Fibroblast of lung (primary cell): ENCODE data around the gene CTNNA2. TPM values are rescaled to one million over a fixed set of nuclear protein-coding genes. Genes with fewer than 3 reads are reported as not detected.

Experiments used
- DNase-seq, 2 donors: peaks; one replicate each; pipeline versions ENCODE4 v3.0.0 to v3.0.0-alpha.2; 2010; ENCODE audit warnings: low read depth in 2 of 2
- H2AFZ ChIP-seq: 2 replicates; pipeline ENCODE4 v1.5.1; 2012; ENCODE audit warnings: low read length, control low read depth, inconsistent platforms
- H3K27ac ChIP-seq: 2 replicates; pipeline ENCODE4 v1.5.1; 2011; ENCODE audit warnings: low read length, control low read depth; ENCODE audit not compliant: insufficient read depth
- H3K27me3 ChIP-seq: 2 replicates; pipeline ENCODE4 v1.5.1; 2011; ENCODE audit warnings: mild to moderate bottlenecking, low read length; ENCODE audit not compliant: control insufficient read depth, insufficient read depth
- H3K36me3 ChIP-seq: 2 replicates; pipeline ENCODE4 v1.5.1; 2011; ENCODE audit warnings: low read length; ENCODE audit not compliant: control insufficient read depth, insufficient read depth
- H3K4me1 ChIP-seq: 2 replicates; pipeline ENCODE4 v1.5.1; 2011; ENCODE audit warnings: low read length; ENCODE audit not compliant: control insufficient read depth, insufficient read depth; ENCODE audit errors: extremely low read depth
- H3K4me2 ChIP-seq: 2 replicates; pipeline ENCODE4 v1.5.1; 2011; ENCODE audit warnings: low read length, control low read depth; ENCODE audit not compliant: insufficient read depth; ENCODE audit errors: extremely low read depth
- H3K4me3 ChIP-seq, 4 experiments: fragments of 200-600 bp in 1 of 4; sonication (generic) in 1 of 4; replicated peaks in 1 of 4; 2 replicates each; pipeline ENCODE4 v1.5.1; 2011 to 2016; ENCODE audit warnings: low read length in 4 of 4, low read depth in 3 of 4, mild to moderate bottlenecking in 3 of 4, control low read depth in 2 of 4, inconsistent platforms in 1 of 4, mixed read lengths in 1 of 4; ENCODE audit not compliant: insufficient read depth in 1 of 4; ENCODE audit errors: control extremely low read depth in 1 of 4
- H3K79me2 ChIP-seq: 2 replicates; pipeline ENCODE4 v1.5.1; 2012; ENCODE audit warnings: mild to moderate bottlenecking, low read length, inconsistent platforms; ENCODE audit not compliant: control insufficient read depth, insufficient read depth
- H3K9ac ChIP-seq: 2 replicates; pipeline ENCODE4 v1.5.1; 2011; ENCODE audit warnings: mild to moderate bottlenecking, low read length, control low read depth; ENCODE audit not compliant: insufficient read depth
- H3K9me3 ChIP-seq: 2 replicates; pipeline ENCODE4 v1.5.1; 2012; ENCODE audit warnings: low read depth, low read length; ENCODE audit not compliant: control insufficient read depth, insufficient read depth
- H4K20me1 ChIP-seq: 2 replicates; pipeline ENCODE4 v1.5.1; 2011; ENCODE audit warnings: low read length; ENCODE audit not compliant: control insufficient read depth, insufficient read depth; ENCODE audit errors: extremely low read depth
- CTCF ChIP-seq, 2 donors: IDR thresholded peaks in 1 of 2; conservative IDR thresholded peaks in 1 of 2; 1 replicate in 1 of 2; 2 replicates in 1 of 2; pipeline ENCODE4 v1.5.1; 2011 to 2012; ENCODE audit warnings: low read length in 2 of 2, control low read depth in 1 of 2, inconsistent platforms in 1 of 2, low read depth in 1 of 2, mild to moderate bottlenecking in 1 of 2
- EZH2 ChIP-seq: IDR thresholded peaks from 2 replicates; pipeline ENCODE4 v1.5.1; 2012; ENCODE audit warnings: low read length, control low read depth, mild to moderate bottlenecking; ENCODE audit errors: missing control alignments
- polyA plus RNA-seq, 2 donors: library from polyadenylated mRNA; depleted of rRNA in 1 of 2; stranded (reverse) in 1 of 2; unstranded in 1 of 2; fragments of >200 nt; gene quantifications; 2 replicates each; pipeline ENCODE4 v1.2.1, GENCODE V29; 2011 to 2012; ENCODE audit warnings: missing spikeins in 1 of 2
- total RNA-seq: library from RNA; depleted of rRNA; stranded (reverse); fragments of >200 nt; gene quantifications from 2 replicates; pipeline ENCODE4 v1.2.1, GENCODE V29; 2014

CTNNA2 gene
- total and polyA plus RNA-seq, 2 donors (not counting 1 experiment from before 2014, with no cell fraction given), result not detected

- DNase-seq, result no peak
- no peak overlapping the region for H3K27ac ChIP-seq
- TF ChIP-seq EZH2 (no peak), CTCF (conservative IDR thresholded peaks at IDR 0.05 in 1 of 2, IDR thresholded peaks at IDR 0.05 in 1 of 2; ENCODE audit: low read depth in 1 of 2, low read length in 2 of 2) (no peak)
These were observed 34.7 kb downstream of the CTNNA2 start for GRCh38 chr2:79547568-79547967.

GRCh38 chr2:79552653-79553052, 39.8 kb downstream of the CTNNA2 start:
- DNase-seq, result no peak
- Histone ChIP-seq H3K4me1 (no peaks in the 10 kb centered on the region), H3K27ac (no peak overlapping the region), H3K9me3 (no peaks in the 10 kb centered on the region), H3K36me3 (no peaks in the 10 kb centered on the region), H3K79me2 (no peaks in the 10 kb centered on the region), H3K27me3 (no peaks in the 10 kb centered on the region), H3K4me2 (no peak overlapping the region), H3K4me3 (no peak overlapping the region), H3K9ac (no peak overlapping the region), H2AFZ (no peak overlapping the region), H4K20me1 (no peaks in the 10 kb centered on the region)
- TF ChIP-seq CTCF (conservative IDR thresholded peaks at IDR 0.05 in 1 of 2, IDR thresholded peaks at IDR 0.05 in 1 of 2; ENCODE audit: low read depth in 1 of 2, low read length in 2 of 2) (no peak), EZH2 (no peak)

More at GRCh38 chr2:79547568-79547967, 34.7 kb downstream of the CTNNA2 start:
- Histone ChIP-seq H3K27me3 (no peaks in the 10 kb centered on the region), H3K9me3 (no peaks in the 10 kb centered on the region), H3K9ac (no peak overlapping the region), H3K4me2 (no peak overlapping the region), H3K79me2 (no peaks in the 10 kb centered on the region), H3K36me3 (no peaks in the 10 kb centered on the region), H2AFZ (no peak overlapping the region), H3K4me1 (no peaks in the 10 kb centered on the region), H4K20me1 (no peaks in the 10 kb centered on the region), H3K4me3 (no peak overlapping the region)

GRCh38 chr2:79554899-79555298, 42.0 kb downstream of the CTNNA2 start:
- H3K27ac ChIP-seq, result no peak overlapping the region
- H3K9me3 ChIP-seq, result no peaks in the 10 kb centered on the region
- TF ChIP-seq EZH2, result no peak
- TF ChIP-seq CTCF (conservative IDR thresholded peaks at IDR 0.05 in 1 of 2, IDR thresholded peaks at IDR 0.05 in 1 of 2; ENCODE audit: low read depth in 1 of 2, low read length in 2 of 2), result no peak
- H4K20me1 ChIP-seq, result no peaks in the 10 kb centered on the region
- no peaks in the 10 kb centered on the region for H3K79me2 ChIP-seq
- no peak overlapping the region for H2AFZ ChIP-seq
- H3K4me2 ChIP-seq, result no peak overlapping the region
- no peak for DNase-seq
- no peaks in the 10 kb centered on the region for H3K27me3 ChIP-seq
- H3K4me1 ChIP-seq, result no peaks in the 10 kb centered on the region
- H3K4me3 ChIP-seq, result no peak overlapping the region
- H3K9ac ChIP-seq, result no peak overlapping the region
- H3K36me3 ChIP-seq, result no peaks in the 10 kb centered on the region
